Thoracic aorta (tissue), 2 donors: ENCODE data around the gene ABLIM3. TPM values are rescaled to one million over a fixed set of nuclear protein-coding genes. Genes with fewer than 3 reads are reported as not detected.

Experiments
- ATAC-seq: fragments of 150-250 bp; one replicate; pipeline ENCODE4 v1.8.0; 2017; ENCODE audit warnings: low read depth; ENCODE audit not compliant: insufficient number of reproducible peaks, low FRiP score
- DNase-seq: peaks from one replicate; pipeline ENCODE4 v3.0.0-alpha.2; 2020; ENCODE audit warnings: low spot score
- H3K27ac ChIP-seq, 2 donors: fragments of 200-600 bp; sonication (generic); 1 replicate in 1 of 2; 2 replicates in 1 of 2; pipeline ENCODE4 v1.5.1; 2016; ENCODE audit warnings: mild to moderate bottlenecking in 2 of 2, moderate library complexity in 2 of 2
- H3K27me3 ChIP-seq: fragments of 200-600 bp; sonication (generic); replicated peaks from 2 replicates; pipeline ENCODE4 v1.6.0; 2016; ENCODE audit warnings: mild to moderate bottlenecking; ENCODE audit not compliant: insufficient read depth
- H3K36me3 ChIP-seq: fragments of 200-600 bp; sonication (generic); one replicate; pipeline ENCODE4 v1.5.1; 2016
- H3K4me1 ChIP-seq, 2 donors: fragments of 200-600 bp; sonication (generic); 1 replicate in 1 of 2; 2 replicates in 1 of 2; pipeline versions ENCODE4 v1.5.1 to v1.6.0; 2016; ENCODE audit warnings: low read depth in 2 of 2, mild to moderate bottlenecking in 1 of 2; ENCODE audit not compliant: control insufficient read depth in 1 of 2
- H3K4me3 ChIP-seq: fragments of 200-600 bp; sonication (generic); 2 replicates; pipeline ENCODE4 v1.5.1; 2016; ENCODE audit warnings: mild to moderate bottlenecking
- H3K9me3 ChIP-seq: fragments of 200-600 bp; sonication (generic); 2 replicates; pipeline ENCODE4 v1.5.1; 2016
- total RNA-seq, 2 donors: library from RNA; depleted of rRNA; stranded (reverse); fragments of >200 nt; gene quantifications; one replicate each; pipeline versions ENCODE4 v1.1.0 to v1.2.3, GENCODE V29; 2016
- TF ChIP-seq, protein P1 (sequence below): fragments of 200-600 bp; sonication (generic); IDR thresholded peaks from one replicate; pipeline ENCODE4 v1.5.1; 2019; ENCODE audit warnings: antibody characterized with exemption

ABLIM3 gene
- total RNA-seq, 2 donors from 2014 or later = 23.0 to 41.2 TPM

DNA sequence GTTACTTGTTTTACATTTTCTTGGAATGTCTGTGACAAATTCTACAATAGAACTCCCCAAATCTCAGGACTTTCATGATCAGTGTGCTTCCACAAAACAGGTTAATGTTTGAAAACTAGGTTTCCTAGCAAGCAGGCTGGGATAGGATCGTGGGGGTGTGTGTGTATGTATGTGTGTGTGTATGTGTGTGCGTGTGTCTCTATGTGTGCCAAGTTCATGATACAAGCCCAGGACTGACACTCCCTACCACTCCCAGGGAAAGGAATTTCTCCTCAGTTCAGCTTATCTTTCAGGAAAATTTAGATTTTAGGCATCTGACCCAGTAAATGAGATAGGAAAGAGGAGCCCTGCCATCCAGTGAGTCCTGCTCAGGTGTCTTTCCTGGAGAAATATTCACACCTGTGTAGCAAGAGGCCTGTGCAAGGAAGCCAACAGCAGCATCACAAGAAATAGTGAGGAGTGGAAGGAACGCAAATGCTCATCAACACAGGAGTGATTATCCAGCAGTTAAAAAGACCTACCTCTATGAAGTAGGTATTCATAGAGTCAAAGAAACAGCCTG, 13.8 kb upstream of the ABLIM3 start:
- H3K27me3 ChIP-seq = no peaks in the 10 kb centered on the region
- no peaks in the 10 kb centered on the region for H3K36me3 ChIP-seq
- TF ChIP-seq, protein P1, sequence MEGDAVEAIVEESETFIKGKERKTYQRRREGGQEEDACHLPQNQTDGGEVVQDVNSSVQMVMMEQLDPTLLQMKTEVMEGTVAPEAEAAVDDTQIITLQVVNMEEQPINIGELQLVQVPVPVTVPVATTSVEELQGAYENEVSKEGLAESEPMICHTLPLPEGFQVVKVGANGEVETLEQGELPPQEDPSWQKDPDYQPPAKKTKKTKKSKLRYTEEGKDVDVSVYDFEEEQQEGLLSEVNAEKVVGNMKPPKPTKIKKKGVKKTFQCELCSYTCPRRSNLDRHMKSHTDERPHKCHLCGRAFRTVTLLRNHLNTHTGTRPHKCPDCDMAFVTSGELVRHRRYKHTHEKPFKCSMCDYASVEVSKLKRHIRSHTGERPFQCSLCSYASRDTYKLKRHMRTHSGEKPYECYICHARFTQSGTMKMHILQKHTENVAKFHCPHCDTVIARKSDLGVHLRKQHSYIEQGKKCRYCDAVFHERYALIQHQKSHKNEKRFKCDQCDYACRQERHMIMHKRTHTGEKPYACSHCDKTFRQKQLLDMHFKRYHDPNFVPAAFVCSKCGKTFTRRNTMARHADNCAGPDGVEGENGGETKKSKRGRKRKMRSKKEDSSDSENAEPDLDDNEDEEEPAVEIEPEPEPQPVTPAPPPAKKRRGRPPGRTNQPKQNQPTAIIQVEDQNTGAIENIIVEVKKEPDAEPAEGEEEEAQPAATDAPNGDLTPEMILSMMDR = no peak
- H3K4me1 ChIP-seq = no peaks in the 10 kb centered on the region
- no peaks in the 10 kb centered on the region for H3K9me3 ChIP-seq
- DNase-seq (no peak), ATAC-seq (no peak)
- no peak overlapping the region for H3K4me3 ChIP-seq
- no peak overlapping the region for H3K27ac ChIP-seq

DNA sequence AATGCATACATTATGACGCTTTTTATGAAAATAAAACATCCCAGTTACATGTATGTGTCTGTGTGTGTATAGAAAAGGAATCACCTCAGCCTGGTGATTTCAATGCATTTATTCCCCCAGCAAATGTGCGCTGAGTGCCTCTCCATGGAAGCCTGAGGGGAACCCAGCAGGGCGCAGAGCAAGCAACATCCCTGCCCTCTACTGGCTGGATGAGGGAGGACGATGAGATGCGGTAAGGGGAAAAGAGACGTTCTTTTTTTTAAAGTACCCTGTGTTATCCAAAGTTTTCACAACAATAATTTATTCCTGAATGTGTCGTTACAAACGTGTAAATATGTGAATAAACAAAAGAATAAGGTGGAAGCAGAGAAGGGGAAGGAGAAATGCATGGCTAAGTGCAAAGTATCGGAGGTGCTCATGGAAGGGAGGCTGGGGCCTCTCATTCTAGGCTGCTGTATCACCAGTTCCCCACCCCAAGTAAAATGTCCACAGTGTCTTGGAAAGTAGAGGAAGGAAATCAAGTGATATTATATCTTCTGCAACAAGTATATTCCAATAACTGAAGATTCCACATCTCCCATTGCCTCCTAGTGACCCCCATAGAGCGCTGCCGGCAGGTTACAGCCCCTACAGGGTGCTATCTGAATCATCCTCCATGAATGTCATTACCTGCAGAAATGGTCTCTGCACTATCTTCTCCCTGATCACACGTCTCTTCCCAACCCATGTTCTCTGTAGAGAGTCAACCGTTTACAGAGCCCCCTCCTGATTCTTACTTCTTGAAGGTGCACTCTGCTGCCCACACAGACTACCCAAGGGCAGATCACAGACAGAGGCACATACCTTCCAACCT, 13.0 kb upstream of the ABLIM3 start:
- Histone ChIP-seq H3K4me1 (no peaks in the 10 kb centered on the region), H3K9me3 (no peaks in the 10 kb centered on the region), H3K27ac (no peak overlapping the region), H3K36me3 (no peaks in the 10 kb centered on the region), H3K4me3 (no peak overlapping the region), H3K27me3 (no peaks in the 10 kb centered on the region)
- DNase-seq = no peak
- TF ChIP-seq, protein P1 = peak; percentile 47
- ATAC-seq = no peak

DNA sequence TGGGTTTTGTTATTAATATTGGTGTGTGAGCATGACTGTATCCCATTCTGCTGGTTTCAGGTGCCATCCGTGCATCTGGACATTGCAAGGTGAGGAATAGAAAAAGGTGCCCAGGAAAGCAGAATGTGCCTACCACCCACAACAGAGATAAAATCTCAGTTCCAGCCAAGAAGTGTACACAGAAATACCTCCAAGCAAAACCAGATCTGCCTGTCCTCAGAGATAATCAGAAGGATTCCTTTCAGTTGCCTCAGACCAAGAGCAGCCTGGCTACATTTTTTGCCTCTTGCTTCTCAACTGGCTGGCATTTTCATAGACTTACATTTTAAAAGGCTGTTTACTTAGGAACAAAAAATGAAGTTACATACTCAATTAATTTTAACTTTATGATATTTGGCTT, 12.1 kb upstream of the ABLIM3 start:
- peaks cover 0 to 2% of the 10 kb centered on the region in 2 donors for H3K4me1 ChIP-seq
- H3K36me3 ChIP-seq = no peaks in the 10 kb centered on the region
- no peaks in the 10 kb centered on the region for H3K27me3 ChIP-seq
- H3K4me3 ChIP-seq = no peak overlapping the region
- no peak overlapping the region for H3K27ac ChIP-seq
- DNase-seq (no peak), ATAC-seq (no peak)
- TF ChIP-seq, protein P1 = no peak
- H3K9me3 ChIP-seq = no peaks in the 10 kb centered on the region

DNA sequence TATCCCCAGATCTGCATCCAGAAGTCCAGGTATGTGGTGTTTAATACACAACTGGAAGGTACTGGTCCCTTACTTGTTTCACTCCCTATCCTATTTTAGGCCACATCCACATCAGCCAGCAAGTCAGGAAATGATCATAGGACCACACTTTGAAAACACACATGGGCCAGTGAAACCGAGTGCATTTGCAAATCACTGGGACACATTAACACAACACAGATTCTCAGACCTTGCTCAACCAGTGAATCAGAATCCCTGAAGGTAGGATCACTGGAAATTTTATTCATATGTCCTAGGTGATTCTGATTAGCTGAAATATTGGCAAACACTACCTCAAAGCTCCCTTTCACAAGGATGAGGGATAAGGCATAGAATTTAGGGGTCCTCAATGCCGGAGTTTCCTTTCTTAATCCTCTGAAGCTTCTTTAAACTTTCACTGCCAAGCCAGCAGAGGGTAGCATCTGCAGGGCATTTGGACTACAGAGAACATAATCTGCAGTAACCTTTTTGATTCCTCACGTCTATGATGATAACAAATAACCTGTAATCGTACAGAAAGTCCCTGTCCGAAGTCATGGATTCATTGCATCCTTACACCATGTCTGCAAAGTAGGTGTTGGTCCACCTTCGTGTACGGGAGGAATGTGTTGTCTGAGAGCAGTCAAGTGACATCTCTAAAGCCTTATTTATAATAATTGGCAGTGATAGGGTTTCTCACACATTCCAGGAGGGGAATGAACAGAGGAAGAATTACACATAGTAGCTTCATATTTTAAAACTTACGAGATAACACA, 11.0 kb upstream of the ABLIM3 start:
- ATAC-seq (no peak), DNase-seq (no peak)
- no peaks in the 10 kb centered on the region for H3K9me3 ChIP-seq
- TF ChIP-seq, protein P1 = no peak
- no peak overlapping the region for H3K27ac ChIP-seq
- H3K4me1 ChIP-seq = peaks cover 3 to 6% of the 10 kb centered on the region in 2 donors
- H3K4me3 ChIP-seq = no peak overlapping the region
- no peaks in the 10 kb centered on the region for H3K27me3 ChIP-seq
- no peaks in the 10 kb centered on the region for H3K36me3 ChIP-seq

DNA sequence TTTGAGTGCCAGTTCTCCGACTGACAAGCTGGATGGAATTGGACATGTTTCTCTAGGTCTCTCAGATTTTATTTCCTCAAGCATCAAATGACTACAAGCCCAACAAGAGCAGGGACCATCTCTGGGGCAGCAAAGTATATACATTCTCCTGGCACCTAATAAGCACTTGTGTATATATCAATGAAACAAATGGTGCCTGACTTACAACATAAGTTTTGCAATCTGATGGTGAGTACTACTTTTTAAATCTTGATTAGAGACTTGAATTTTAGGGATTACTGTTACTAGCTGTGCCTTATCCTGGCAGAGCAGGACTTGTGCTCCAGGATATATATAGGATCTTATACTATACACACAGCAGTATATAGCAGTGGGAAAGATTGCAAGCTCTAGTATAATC, 8.8 kb upstream of the ABLIM3 start:
- DNase-seq (no peak), ATAC-seq (no peak)
- Histone ChIP-seq H3K9me3 (no peaks in the 10 kb centered on the region), H3K4me3 (no peak overlapping the region), H3K36me3 (no peaks in the 10 kb centered on the region), H3K27ac (no peak overlapping the region), H3K4me1 (peaks cover 3 to 6% of the 10 kb centered on the region in 2 donors), H3K27me3 (no peaks in the 10 kb centered on the region)
- TF ChIP-seq, protein P1 = no peak
